K562 (cell line): ENCODE data around the gene PUSL1. TPM values are rescaled to one million over a fixed set of nuclear protein-coding genes. Genes with fewer than 3 reads are reported as not detected.

Experiments used
- ARNT ChIP-seq, 2 experiments: fragments of 450-650 bp; IDR thresholded peaks; 2 replicates each; pipeline ENCODE4 v1.6.1; 2016; ENCODE audit warnings: mild to moderate bottlenecking in 1 of 2
- CHCHD3 ChIP-seq: fragments of 250-450 bp; sonication (Bioruptor Pico); IDR thresholded peaks from 2 replicates; pipeline ENCODE4 v2.1.2; 2022; ENCODE audit warnings: mild to moderate bottlenecking
- ESRRA ChIP-seq: fragments of 450-650 bp; IDR thresholded peaks from 2 replicates; pipeline ENCODE4 v1.6.1; 2014; ENCODE audit warnings: low read depth, mild to moderate bottlenecking, moderate library complexity, borderline replicate concordance
- GATAD2A ChIP-seq: fragments of 450-650 bp; IDR thresholded peaks from 2 replicates; pipeline ENCODE4 v1.6.1; 2017
- GTF2A2 ChIP-seq: IDR thresholded peaks from 2 replicates; pipeline ENCODE4 v1.6.1; 2016; ENCODE audit warnings: mild to moderate bottlenecking, missing genetic modification characterization, missing compliant biosample characterization
- HLTF ChIP-seq: fragments of 450-650 bp; IDR thresholded peaks from 2 replicates; pipeline ENCODE4 v1.6.1; 2016
- JUN ChIP-seq, 2 experiments: sonication (generic) in 1 of 2; formaldehyde crosslinking in 1 of 2; IDR thresholded peaks; 2 replicates each; pipeline versions ENCODE4 v1.6.1 to v1.8.0; 2012 to 2022; ENCODE audit warnings: borderline replicate concordance in 2 of 2, mild to moderate bottlenecking in 2 of 2, improper control_type of control experiment in 1 of 2, low read depth in 1 of 2, low read length in 1 of 2, missing genetic modification reagents in 1 of 2
- KLF6 ChIP-seq: fragments of 250-450 bp; sonication (Bioruptor Pico); IDR thresholded peaks from 2 replicates; pipeline ENCODE4 v1.4.0; 2020; ENCODE audit warnings: mild to moderate bottlenecking, moderate library complexity, borderline replicate concordance
- NR2F6 ChIP-seq: fragments of 450-650 bp; formaldehyde crosslinking; IDR thresholded peaks from 2 replicates; pipeline ENCODE4 v1.4.0; 2020; ENCODE audit warnings: mild to moderate bottlenecking
- POLR2A ChIP-seq: fragments of 450-650 bp; conservative IDR thresholded peaks from 2 replicates; pipeline ENCODE4 v1.6.1; 2016
- RBFOX2 ChIP-seq: fragments of 200-400 bp; formaldehyde crosslinking; IDR thresholded peaks from 2 replicates; pipeline ENCODE4 v1.6.1; 2017; ENCODE audit warnings: low read depth, mild to moderate bottlenecking, low read length, moderate library complexity
- TFE3 ChIP-seq: fragments of 450-650 bp; formaldehyde crosslinking; IDR thresholded peaks from 2 replicates; pipeline ENCODE4 v1.4.0; 2020; ENCODE audit warnings: mild to moderate bottlenecking, mixed read lengths
- ZBTB11 ChIP-seq, 3 experiments: fragments of 200-800 bp in 1 of 3; fragments of 250-450 bp in 1 of 3; fragments of 450-650 bp in 1 of 3; sonication (Bioruptor Pico) in 1 of 3; sonication (Bioruptor generic) in 1 of 3; formaldehyde crosslinking in 1 of 3; IDR thresholded peaks; 2 replicates each; pipeline versions ENCODE4 v1.6.1 to v1.8.0; 2016 to 2022; ENCODE audit warnings: mild to moderate bottlenecking in 2 of 3, missing genetic modification characterization in 2 of 3, missing compliant biosample characterization in 1 of 3, moderate library complexity in 1 of 3
- ZFP36 ChIP-seq: fragments of 150-350 bp; IDR thresholded peaks from 2 replicates; pipeline ENCODE4 v1.6.1; 2018; ENCODE audit warnings: low read length, low read depth; ENCODE audit not compliant: partially characterized antibody
- polyA plus RNA-seq, 8 experiments: library from polyadenylated mRNA; depleted of rRNA in 4 of 8; stranded (reverse) in 5 of 8; unstranded in 3 of 8; fragments of >200 nt; fragmentation: Nextera tagmentation in 2 of 8; fragmentation: Illumina TruSeq in 1 of 8; extraction: Ambion mirVana in 2 of 8; extraction: Trizol in 1 of 8; gene quantifications; 2 replicates each; pipeline versions ENCODE4 v1.2.1 to v1.2.3, GENCODE V29; 2011 to 2014; ENCODE audit warnings: inconsistent platforms in 1 of 8, missing spikeins in 1 of 8
- total RNA-seq, 7 experiments: library from RNA; depleted of rRNA in 6 of 7; stranded (reverse); fragments of >200 nt in 6 of 7; fragmentation: Illumina TruSeq in 2 of 7; extraction: Trizol in 2 of 7; gene quantifications; 2 replicates each; pipeline versions ENCODE4 v1.2.1 to v1.2.3, GENCODE V29; 2011 to 2021; ENCODE audit warnings: low replicate concordance in 1 of 7
- TF ChIP-seq, protein P1 (sequence below), 2 experiments: fragments of 150-350 bp in 1 of 2; IDR thresholded peaks; 2 replicates each; pipeline ENCODE4 v1.6.1; 2012 to 2016; ENCODE audit warnings: low read depth in 2 of 2, low read length in 2 of 2, mild to moderate bottlenecking in 1 of 2, moderate library complexity in 1 of 2
- TF ChIP-seq, protein P2 (sequence below): fragments of 450-650 bp; IDR thresholded peaks from 2 replicates; pipeline ENCODE4 v1.6.1; 2014; ENCODE audit warnings: low read depth, mild to moderate bottlenecking, moderate library complexity, borderline replicate concordance

Gene PUSL1
- total and polyA plus RNA-seq, 9 of the 15 experiments (the other 6 are each of a cell fraction or from before 2014, with no cell fraction given), result 0.62 to 86.9 (median 13.6) TPM

DNA sequence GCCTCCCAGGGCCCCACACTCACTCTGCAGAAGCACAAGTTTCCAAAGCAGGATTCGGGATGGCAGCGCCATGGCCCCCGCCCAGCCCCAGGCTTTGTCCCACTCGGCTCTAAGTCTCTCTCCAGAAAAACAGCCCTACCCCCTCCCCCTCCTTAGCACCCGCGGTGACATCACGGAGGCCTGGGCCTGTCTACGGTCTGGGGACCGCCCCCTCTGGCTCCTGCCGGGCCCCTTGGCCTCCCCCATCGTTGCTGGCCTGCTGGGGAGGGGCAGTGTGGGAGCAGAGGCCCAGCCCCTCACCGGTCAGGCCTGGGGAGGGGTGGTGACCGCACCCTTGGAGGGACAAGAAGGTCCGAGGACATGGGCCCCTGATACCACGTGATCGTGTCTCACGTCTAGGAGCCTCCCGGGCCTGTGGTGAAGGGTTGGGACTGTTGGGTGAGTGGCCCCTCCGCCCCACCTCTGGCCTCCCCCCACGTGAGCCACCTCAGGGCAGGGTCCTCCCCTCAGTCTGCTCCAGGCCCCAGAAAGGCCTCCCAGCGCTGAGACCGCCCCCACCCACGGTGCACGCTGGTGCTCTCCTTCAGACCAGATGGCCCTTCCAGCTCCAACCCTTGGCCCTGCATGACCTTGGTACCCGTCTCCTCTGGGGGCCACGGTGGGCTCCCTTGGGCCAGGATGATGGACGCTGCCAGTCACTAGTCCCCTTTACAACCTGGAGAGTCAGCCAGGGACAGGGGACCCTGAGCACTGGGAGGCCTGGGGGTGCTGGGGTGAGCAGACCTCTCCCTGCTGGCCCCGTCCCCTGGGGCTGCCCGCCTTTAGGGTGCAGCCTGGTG is 50.3 kb downstream of the PUSL1 start, which contains the start of gene MXRA8 (continued):
- TF ChIP-seq TFE3 (CRISPR knock-in tag) (peak; percentile 95), NR2F6 (CRISPR knock-in tag) (no peak), GATAD2A (no peak; the same call in 1 of the 2 replicates), JUN (IDR thresholded peaks at IDR 0.05; ENCODE audit: borderline replicate concordance, low read depth, low read length) (0 out of 2 replicates have a peak, but pooled peaks have one; percentile 22), JUN (CRISPR knock-in tag; IDR thresholded peaks at IDR 0.05; ENCODE audit: borderline replicate concordance) (no peak), HLTF (no peak), ARNT (IDR thresholded peaks at IDR 0.05) (peak in 1 of 2 experiments; percentile 16; a peak in 1 of 4 replicates), RBFOX2 (peak; percentile 72), ZBTB11 (CRISPR knock-in tag; IDR thresholded peaks at IDR 0.05) (peak in 1 of 3 experiments; percentile 60; a peak in 2 of 6 replicates), KLF6 (peak; percentile 70; the same call in 1 of the 2 replicates), ZFP36 (no peak), POLR2A (peak; percentile 50; the same call in 1 of the 2 replicates), GTF2A2 (tag) (no peak), CHCHD3 (CRISPR knock-in tag) (no peak), ESRRA (peak; percentile 75)
- TF ChIP-seq, protein P1, sequence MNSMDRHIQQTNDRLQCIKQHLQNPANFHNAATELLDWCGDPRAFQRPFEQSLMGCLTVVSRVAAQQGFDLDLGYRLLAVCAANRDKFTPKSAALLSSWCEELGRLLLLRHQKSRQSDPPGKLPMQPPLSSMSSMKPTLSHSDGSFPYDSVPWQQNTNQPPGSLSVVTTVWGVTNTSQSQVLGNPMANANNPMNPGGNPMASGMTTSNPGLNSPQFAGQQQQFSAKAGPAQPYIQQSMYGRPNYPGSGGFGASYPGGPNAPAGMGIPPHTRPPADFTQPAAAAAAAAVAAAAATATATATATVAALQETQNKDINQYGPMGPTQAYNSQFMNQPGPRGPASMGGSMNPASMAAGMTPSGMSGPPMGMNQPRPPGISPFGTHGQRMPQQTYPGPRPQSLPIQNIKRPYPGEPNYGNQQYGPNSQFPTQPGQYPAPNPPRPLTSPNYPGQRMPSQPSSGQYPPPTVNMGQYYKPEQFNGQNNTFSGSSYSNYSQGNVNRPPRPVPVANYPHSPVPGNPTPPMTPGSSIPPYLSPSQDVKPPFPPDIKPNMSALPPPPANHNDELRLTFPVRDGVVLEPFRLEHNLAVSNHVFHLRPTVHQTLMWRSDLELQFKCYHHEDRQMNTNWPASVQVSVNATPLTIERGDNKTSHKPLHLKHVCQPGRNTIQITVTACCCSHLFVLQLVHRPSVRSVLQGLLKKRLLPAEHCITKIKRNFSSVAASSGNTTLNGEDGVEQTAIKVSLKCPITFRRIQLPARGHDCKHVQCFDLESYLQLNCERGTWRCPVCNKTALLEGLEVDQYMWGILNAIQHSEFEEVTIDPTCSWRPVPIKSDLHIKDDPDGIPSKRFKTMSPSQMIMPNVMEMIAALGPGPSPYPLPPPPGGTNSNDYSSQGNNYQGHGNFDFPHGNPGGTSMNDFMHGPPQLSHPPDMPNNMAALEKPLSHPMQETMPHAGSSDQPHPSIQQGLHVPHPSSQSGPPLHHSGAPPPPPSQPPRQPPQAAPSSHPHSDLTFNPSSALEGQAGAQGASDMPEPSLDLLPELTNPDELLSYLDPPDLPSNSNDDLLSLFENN (IDR thresholded peaks at IDR 0.05; ENCODE audit: low read depth in 2 of 2, low read length in 2 of 2), result 0 out of 4 replicates have a peak, but pooled peaks of 1 of the 2 experiments have one; percentile 27
- TF ChIP-seq, protein P2, sequence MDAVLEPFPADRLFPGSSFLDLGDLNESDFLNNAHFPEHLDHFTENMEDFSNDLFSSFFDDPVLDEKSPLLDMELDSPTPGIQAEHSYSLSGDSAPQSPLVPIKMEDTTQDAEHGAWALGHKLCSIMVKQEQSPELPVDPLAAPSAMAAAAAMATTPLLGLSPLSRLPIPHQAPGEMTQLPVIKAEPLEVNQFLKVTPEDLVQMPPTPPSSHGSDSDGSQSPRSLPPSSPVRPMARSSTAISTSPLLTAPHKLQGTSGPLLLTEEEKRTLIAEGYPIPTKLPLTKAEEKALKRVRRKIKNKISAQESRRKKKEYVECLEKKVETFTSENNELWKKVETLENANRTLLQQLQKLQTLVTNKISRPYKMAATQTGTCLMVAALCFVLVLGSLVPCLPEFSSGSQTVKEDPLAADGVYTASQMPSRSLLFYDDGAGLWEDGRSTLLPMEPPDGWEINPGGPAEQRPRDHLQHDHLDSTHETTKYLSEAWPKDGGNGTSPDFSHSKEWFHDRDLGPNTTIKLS, result 0 out of 2 replicates have a peak, but pooled peaks have one; percentile 15
